ENCODE results near the gene MEGF11. TPM values are rescaled to one million over a fixed set of nuclear protein-coding genes. Genes with fewer than 3 reads are reported as not detected.

The MEGF11 gene
- total RNA-seq, 1 experiment from 2014 or later, result 2.3 TPM

- Histone ChIP-seq H3K36me3 (ENCODE audit: control insufficient read depth in 1 of 2, insufficient read depth in 2 of 2, low read length in 2 of 2) (no peaks in the 10 kb centered on the region), H3K27ac (ENCODE audit: low read depth, low read length) (0 out of 2 replicates have a peak overlapping the region, but pooled peaks have one; percentile 3), H3K4me3 (replicated peaks in 1 of 2; ENCODE audit: low read depth in 1 of 2, low read length in 2 of 2) (no peak overlapping the region), H3K9me3 (ENCODE audit: control insufficient read depth in 1 of 2, insufficient read depth in 1 of 2, low read depth in 1 of 2, low read length in 2 of 2) (no peaks in the 10 kb centered on the region), H3K4me2 (ENCODE audit: low read length) (peak overlapping the region; percentile 19), H3K27me3 (ENCODE audit: insufficient read depth, low read length) (no peaks in the 10 kb centered on the region), H4K20me1 (ENCODE audit: insufficient read depth) (no peaks in the 10 kb centered on the region), H3K4me1 (ENCODE audit: control insufficient read depth in 1 of 2, insufficient read depth in 2 of 2, low read length in 2 of 2) (peaks cover 0 to 9% of the 10 kb centered on the region in 2 experiments; a peak in 3 of 4 replicates), H3K79me2 (ENCODE audit: insufficient read depth, low read length) (no peaks in the 10 kb centered on the region), H2AFZ (ENCODE audit: low read depth, low read length, poor library complexity, severe bottlenecking) (peak overlapping the region; percentile 42), H3K9ac (ENCODE audit: low read length) (no peak overlapping the region), H3K9me2 (ENCODE audit: insufficient read depth) (no peaks in the 10 kb centered on the region)
- intact Hi-C loops (cut with micrococcal nuclease), result no loop called here
- DNase-seq (ENCODE audit: low read depth, low spot score) (peak; percentile 90), ATAC-seq (peak; percentile 99)
- no TSS peak for BruUV-seq (replicated peaks)
- ChIA-PET CTCF (interaction anchor here (0.5 to 1.9 kb wide), 12 partner anchors 8 to 39 kb away, joined by 3 to 18 read pairs (median 4); no protein-coding TSS in a partner anchor), RAD21 (ENCODE audit: low non-redundant PET in 1 of 2, low total read pairs in 2 of 2, uncharacterized antibody in 2 of 2, unreplicated experiment in 2 of 2) (no interaction called here), POLR2A (interaction anchor here (0.8 to 1.2 kb wide), 4 partner anchors 13 to 558 kb away, joined by 3 to 6 read pairs (median 3); partner anchors contain the start of gene RNU5B-1)
- TF ChIP-seq SIN3A (IDR thresholded peaks at IDR 0.05; ENCODE audit: low read depth) (no peak), ELF1 (IDR thresholded peaks at IDR 0.05; ENCODE audit: borderline replicate concordance, low read depth) (no peak), ZBTB33 (IDR thresholded peaks at IDR 0.05; ENCODE audit: extremely low read depth, insufficient replicate concordance, low read length) (no peak), POLR2A (IDR thresholded peaks at IDR 0.05; ENCODE audit: borderline replicate concordance, extremely low read depth, insufficient read depth, insufficient read length) (no peak), JUND (IDR thresholded peaks at IDR 0.05) (no peak), TCF7L2 (IDR thresholded peaks at IDR 0.05; ENCODE audit: borderline replicate concordance, extremely low read depth, insufficient read depth, insufficient read length) (no peak), YY1 (IDR thresholded peaks at IDR 0.05; ENCODE audit: extremely low read depth, insufficient replicate concordance, low read depth, low read length) (peak; percentile 68), ZNF274 (IDR thresholded peaks at IDR 0.05; ENCODE audit: low read depth, low read length) (no peak), ZFX (IDR thresholded peaks at IDR 0.05) (no peak), FOSL1 (IDR thresholded peaks at IDR 0.05; ENCODE audit: low read depth) (no peak), RAD21 (IDR thresholded peaks at IDR 0.05; ENCODE audit: low read depth) (0 out of 2 replicates have a peak, but pooled peaks have one; percentile 16), SP1 (IDR thresholded peaks at IDR 0.05; ENCODE audit: low read depth) (no peak), SRF (IDR thresholded peaks at IDR 0.05; ENCODE audit: low read depth) (0 out of 2 replicates have a peak, but pooled peaks have one; percentile 19), POLR2AphosphoS5 (IDR thresholded peaks at IDR 0.05; ENCODE audit: low read depth, low read length) (no peak), REST (IDR thresholded peaks at IDR 0.05; ENCODE audit: low read depth) (no peak), MAX (IDR thresholded peaks at IDR 0.05) (peak; percentile 84), EZH2 (IDR thresholded peaks at IDR 0.05) (no peak), CEBPB (IDR thresholded peaks at IDR 0.05; ENCODE audit: low read depth) (no peak), EGR1 (IDR thresholded peaks at IDR 0.05; ENCODE audit: low read depth) (no peak; the same call in 1 of the 2 replicates), EZH2phosphoT487 (IDR thresholded peaks at IDR 0.05; ENCODE audit: borderline replicate concordance) (no peak), CBX3 (IDR thresholded peaks at IDR 0.05; ENCODE audit: low read depth) (no peak)
- TF ChIP-seq, protein P1, sequence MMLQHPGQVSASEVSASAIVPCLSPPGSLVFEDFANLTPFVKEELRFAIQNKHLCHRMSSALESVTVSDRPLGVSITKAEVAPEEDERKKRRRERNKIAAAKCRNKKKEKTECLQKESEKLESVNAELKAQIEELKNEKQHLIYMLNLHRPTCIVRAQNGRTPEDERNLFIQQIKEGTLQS (IDR thresholded peaks at IDR 0.05), result no peak
These were observed 390.9 kb downstream of the MEGF11 start for GRCh38 chr15:65862682-65863081.
